ENCODE data around the gene KRTAP5-3. TPM values are rescaled to one million over a fixed set of nuclear protein-coding genes. Genes with fewer than 3 reads are reported as not detected.
A peak's percentile ranks its signal among the peaks of the same experiment; 100 is the strongest.

The KRTAP5-3 gene
- total and polyA plus RNA-seq, 2 of the 8 experiments (the other 6 are each of a cell fraction or from before 2014, with no cell fraction given), result not detected

DNA sequence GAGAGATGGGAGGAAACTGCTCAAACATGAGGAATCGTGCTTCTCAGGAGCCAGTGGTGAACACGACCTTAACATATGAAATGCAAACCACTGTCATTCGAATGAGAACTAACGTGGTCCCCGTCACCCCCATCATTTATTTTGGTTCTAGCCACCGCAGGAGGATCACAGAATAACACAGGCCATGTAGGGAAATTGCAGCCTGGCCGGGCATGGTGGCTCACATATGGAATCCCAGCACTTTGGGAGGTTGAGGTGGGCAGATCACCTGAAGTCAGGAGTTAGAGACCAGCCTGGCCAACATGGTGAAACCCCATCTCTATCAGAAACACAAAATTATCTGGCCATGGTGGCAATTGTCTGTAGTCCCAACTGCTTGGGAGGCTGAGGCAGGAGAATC is 48.4 kb upstream of the KRTAP5-3 start:
- Histone ChIP-seq H3K14ac (ENCODE audit: insufficient read length) (no peak overlapping the region), H3K79me2 (ENCODE audit: control insufficient read depth in 1 of 2, insufficient read depth in 2 of 2, low read length in 2 of 2) (no peaks in the 10 kb centered on the region), H4K91ac (replicated peaks; ENCODE audit: insufficient read length, low read length) (no peak overlapping the region), H2BK120ac (replicated peaks; ENCODE audit: low read depth, low read length) (no peak overlapping the region), H2AFZ (ENCODE audit: low read length) (no peak overlapping the region), H3K4me2 (ENCODE audit: insufficient read depth in 1 of 2, low read depth in 2 of 2, low read length in 2 of 2) (no peak overlapping the region), H3K4me1 (replicated peaks in 1 of 4; ENCODE audit: control insufficient read depth in 3 of 4, insufficient read depth in 4 of 4, low read length in 3 of 4) (peaks cover 0 to 6% (median 2%) of the 10 kb centered on the region in 4 experiments; a peak in 3 of 7 replicates), H4K20me1 (replicated peaks in 1 of 2; ENCODE audit: control insufficient read depth in 1 of 2, insufficient read depth in 2 of 2, low read length in 2 of 2) (no peaks in the 10 kb centered on the region), H3K56ac (replicated peaks; ENCODE audit: insufficient read length, low read depth, low read length) (no peak overlapping the region), H3K9ac (replicated peaks in 1 of 4; ENCODE audit: extremely low read depth in 1 of 4, low read depth in 3 of 4, low read length in 3 of 4) (no peak overlapping the region), H3K18ac (ENCODE audit: extremely low read depth, low read length) (no peak overlapping the region), H3K23ac (ENCODE audit: insufficient read length) (no peak overlapping the region), H3K27me3 (replicated peaks in 1 of 4; ENCODE audit: control insufficient read depth in 3 of 4, extremely low read depth in 1 of 4, insufficient read depth in 3 of 4, low read length in 3 of 4) (peaks cover 0 to 9% (median 6%) of the 10 kb centered on the region in 4 experiments; a peak in 4 of 7 replicates), H2BK15ac (ENCODE audit: low read length) (no peak overlapping the region), H3K23me2 (ENCODE audit: low read depth, low read length) (no peaks in the 10 kb centered on the region), H3K9me3 (ENCODE audit: insufficient read depth in 2 of 2, low read depth in 1 of 2, low read length in 1 of 2) (no peaks in the 10 kb centered on the region), H3K36me3 (ENCODE audit: control insufficient read depth in 2 of 4, insufficient read depth in 4 of 4, low read length in 3 of 4) (no peaks in the 10 kb centered on the region), H3K4ac (replicated peaks; ENCODE audit: insufficient read length, low read depth, low read length) (no peak overlapping the region), H2AK5ac (ENCODE audit: low read depth, low read length) (no peak overlapping the region), H2BK12ac (ENCODE audit: low read depth, low read length) (no peak overlapping the region), H2BK5ac (ENCODE audit: low read depth, low read length) (no peak overlapping the region), H4K5ac (ENCODE audit: insufficient read length, low read depth, low read length) (no peak overlapping the region), H4K8ac (ENCODE audit: extremely low read depth, insufficient read depth, low read length) (no peak overlapping the region), H3K4me3 (ENCODE audit: extremely low read depth in 1 of 4, insufficient read depth in 2 of 4, low read depth in 3 of 4, low read length in 4 of 4) (no peak overlapping the region), H3K27ac (ENCODE audit: low read depth, low read length) (no peak overlapping the region), H3K79me1 (ENCODE audit: low read depth, low read length) (no peaks in the 10 kb centered on the region), H2BK20ac (ENCODE audit: low read length) (no peak overlapping the region)
- FAIRE-seq (no peak), DNase-seq (ENCODE audit: low read depth in 1 of 2, low spot score in 2 of 2) (peak in 1 of 2 experiments; percentile 19)
- 66% methylated on average over 7 of the region's 7 CpGs; no CpG with 5 or more reads in 1 of the 2 experiments for WGBS, 2 experiments (ENCODE audit: extremely low coverage in 1 of 2, insufficient coverage in 1 of 2, insufficient read length in 1 of 2, insufficient replicate concordance in 2 of 2, low coverage in 1 of 2, low lambda C conversion rate in 2 of 2, missing lambda C conversion rate in 1 of 2)
- no peak for TF ChIP-seq GTF2F1 (IDR thresholded peaks at IDR 0.05; ENCODE audit: borderline replicate concordance, low read depth, low read length)
- TF ChIP-seq BACH1 (IDR thresholded peaks at IDR 0.05; ENCODE audit: low read length), result no peak
- no peak for TF ChIP-seq KDM4A (IDR thresholded peaks at IDR 0.05; ENCODE audit: low read depth, low read length, severe bottlenecking)
- no peak for TF ChIP-seq JUND (IDR thresholded peaks at IDR 0.05; ENCODE audit: low read length)
- no peak for TF ChIP-seq KDM1A (IDR thresholded peaks at IDR 0.05; ENCODE audit: borderline replicate concordance, low read length)
- no peak for TF ChIP-seq SRF (IDR thresholded peaks at IDR 0.05; ENCODE audit: low read depth, low read length)
- no peak for TF ChIP-seq RFX5 (IDR thresholded peaks at IDR 0.05; ENCODE audit: borderline replicate concordance, low read depth, low read length)
- TF ChIP-seq ZNF274 (IDR thresholded peaks at IDR 0.05; ENCODE audit: borderline replicate concordance, extremely low read depth, low read length), result no peak
- TF ChIP-seq BRCA1 (IDR thresholded peaks at IDR 0.05; ENCODE audit: low read depth, low read length), result no peak
- ChIA-PET CTCF (ENCODE audit: partially characterized antibody) (interaction anchor here (10.1 kb wide), 1 partner anchor 497 kb away, joined by 166 read pairs; no protein-coding TSS in a partner anchor), POLR2A (ENCODE audit: partially characterized antibody) (no interaction called here)

All from H1 (cell line).